NCI-H128 (cell line): ENCODE data around the gene BTBD1.

Source experiments
- DNase-seq: peaks from one replicate; lab custom pipeline; 2025; ENCODE audit not compliant: unreplicated experiment; lab: John Stamatoyannopoulos, UW

The BTBD1 gene

DNA sequence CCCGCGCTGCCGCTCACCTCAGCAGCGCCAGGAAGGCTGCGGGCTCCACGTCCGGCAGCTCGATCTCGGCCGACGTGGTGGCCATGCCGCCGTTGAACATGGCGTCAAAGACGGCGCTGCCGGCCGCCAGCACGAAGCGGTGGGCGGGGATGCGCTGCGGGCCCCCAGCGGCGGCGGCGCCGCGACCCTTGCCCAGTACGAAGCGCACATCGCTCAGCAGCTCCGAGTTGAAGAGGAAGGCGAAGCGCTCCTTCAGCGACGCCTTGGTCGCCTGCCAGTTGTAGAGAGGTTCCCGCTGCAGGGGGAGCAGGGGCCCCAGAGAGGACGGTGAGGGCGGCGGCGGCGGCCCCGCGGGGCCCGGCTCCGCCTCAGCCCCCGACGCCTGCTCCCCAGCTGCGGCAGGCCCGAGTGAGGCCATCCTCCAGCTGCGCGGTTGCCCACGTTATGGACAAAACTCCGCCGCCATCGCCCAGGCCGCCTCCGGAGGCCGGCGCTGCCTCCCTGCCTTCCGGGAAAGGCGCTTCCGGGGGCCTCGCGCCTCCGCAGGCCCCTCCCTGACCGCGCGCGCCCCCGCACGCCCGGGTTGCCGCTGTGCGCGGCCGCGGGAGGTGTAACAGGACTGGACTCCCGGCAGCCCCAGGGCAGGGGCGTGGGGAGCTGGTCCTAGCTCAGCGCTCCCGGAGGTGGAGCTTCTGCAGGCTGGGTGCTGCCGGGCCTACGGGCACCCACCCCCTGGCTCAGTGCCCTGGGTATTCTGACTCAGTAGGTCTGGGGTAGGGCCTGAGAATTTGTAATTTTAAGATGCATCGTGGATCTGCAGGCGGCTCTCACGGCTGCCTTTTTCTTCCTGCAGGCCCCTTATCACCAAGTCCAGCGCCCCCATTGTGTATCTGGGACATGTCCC lies at the start of gene BTBD1:
TSS of gene BTBD1 (minus strand) at position 519 of the 904 bp plus-strand sequence. CDS start at position 418, 101 bp downstream.
- peak; percentile 23 for DNase-seq

- no peak for DNase-seq
Observed at GRCh38 chr15:83115831-83116565, 48.9 kb upstream of the BTBD1 start.

DNA sequence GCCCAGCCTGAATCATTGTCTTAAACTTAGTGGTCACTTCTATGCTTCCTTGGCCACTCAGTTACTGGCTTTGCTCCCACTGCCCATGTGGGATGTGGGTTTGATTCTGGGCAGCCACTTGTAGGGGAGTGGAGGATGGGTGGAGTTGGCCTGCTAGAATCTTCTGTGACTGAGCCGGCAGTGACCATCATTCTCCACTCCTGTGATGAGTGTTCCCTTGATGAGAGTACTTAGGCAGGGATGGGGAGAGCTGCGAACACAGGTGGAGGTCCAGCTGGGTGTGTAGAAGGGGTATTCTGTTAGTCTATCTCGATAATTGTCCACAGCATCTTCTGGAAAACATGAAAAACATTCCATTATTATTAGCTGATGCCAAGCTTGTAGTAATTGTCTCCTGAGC lies 48.4 kb upstream of the BTBD1 start:
- DNase-seq: no peak

GRCh38 chr15:83114856-83115255 lies 47.8 kb upstream of the BTBD1 start:
- no peak for DNase-seq

- DNase-seq: no peak
Observed at GRCh38 chr15:83113881-83114674, 47.0 kb upstream of the BTBD1 start.

DNA sequence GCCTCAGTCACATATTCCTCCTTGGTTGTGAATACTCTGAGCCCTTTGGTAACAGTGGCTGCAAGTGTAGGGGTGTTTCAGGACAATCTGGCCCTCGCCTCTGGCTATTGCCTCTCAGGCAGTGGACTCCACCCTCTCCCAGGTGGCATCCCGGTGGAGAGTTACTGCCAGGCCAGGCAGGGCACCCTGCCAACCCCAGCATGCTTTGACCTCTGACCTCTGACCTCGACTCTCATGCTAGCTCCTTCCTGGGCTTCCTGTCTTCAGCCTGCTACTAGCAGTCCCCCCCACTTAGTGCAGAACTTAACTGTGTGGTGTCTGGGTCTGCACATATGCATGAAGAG lies 45.9 kb upstream of the BTBD1 start:
- DNase-seq: no peak

GRCh38 chr15:83112233-83112955 lies 45.3 kb upstream of the BTBD1 start:
- DNase-seq: no peak

GRCh38 chr15:83111149-83111548 lies 44.1 kb upstream of the BTBD1 start:
- DNase-seq: no peak

- DNase-seq: no peak
Observed at GRCh38 chr15:83110381-83110780, 43.3 kb upstream of the BTBD1 start.

GRCh38 chr15:83109532-83109931 lies 42.5 kb upstream of the BTBD1 start:
- DNase-seq: no peak

DNA sequence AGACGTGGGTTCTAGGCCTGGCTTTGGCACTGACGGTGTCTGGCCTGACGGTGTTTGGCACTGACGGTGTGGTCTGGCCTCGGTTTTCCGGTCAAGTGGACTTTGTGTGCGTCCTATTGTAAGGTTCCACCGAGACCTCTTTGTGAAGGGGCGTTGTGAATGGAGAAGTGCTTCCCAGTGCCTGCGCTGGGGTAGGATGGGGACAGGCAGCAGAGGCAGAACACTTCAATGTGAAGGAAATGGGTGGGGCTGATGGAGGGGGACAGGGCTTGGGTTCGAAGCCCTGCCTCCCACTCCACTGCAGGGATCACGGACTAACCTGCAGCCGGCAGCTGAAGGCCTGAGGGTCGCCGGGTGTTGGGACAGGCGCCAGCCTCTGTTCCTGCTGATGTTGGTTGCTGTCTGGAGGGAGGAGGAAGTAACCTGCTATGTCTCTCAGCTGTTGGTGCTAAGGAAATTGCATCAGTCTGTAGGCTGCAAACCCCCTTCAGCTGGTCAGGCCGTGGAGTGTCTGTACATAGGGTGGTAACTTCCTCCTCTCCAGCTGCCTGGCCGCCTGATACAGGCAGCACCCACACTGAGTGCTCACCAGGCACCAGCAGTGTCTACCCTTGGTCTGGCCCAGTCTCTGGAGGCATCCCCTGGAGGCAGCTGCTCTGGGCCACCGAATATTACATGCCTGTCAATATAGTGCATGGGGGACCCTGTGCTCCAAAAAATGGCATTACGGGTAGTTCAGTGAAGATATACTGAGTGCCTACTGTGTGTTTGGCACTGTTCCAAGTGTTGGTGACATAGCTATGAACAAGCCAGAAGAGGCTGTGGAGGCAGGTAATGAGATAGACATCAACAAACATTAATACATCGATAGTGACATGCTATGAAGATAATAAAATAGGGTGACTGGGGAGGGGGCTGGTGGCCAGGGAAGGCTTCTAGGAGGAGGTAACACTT lies 41.5 kb upstream of the BTBD1 start:
- DNase-seq: no peak

DNA sequence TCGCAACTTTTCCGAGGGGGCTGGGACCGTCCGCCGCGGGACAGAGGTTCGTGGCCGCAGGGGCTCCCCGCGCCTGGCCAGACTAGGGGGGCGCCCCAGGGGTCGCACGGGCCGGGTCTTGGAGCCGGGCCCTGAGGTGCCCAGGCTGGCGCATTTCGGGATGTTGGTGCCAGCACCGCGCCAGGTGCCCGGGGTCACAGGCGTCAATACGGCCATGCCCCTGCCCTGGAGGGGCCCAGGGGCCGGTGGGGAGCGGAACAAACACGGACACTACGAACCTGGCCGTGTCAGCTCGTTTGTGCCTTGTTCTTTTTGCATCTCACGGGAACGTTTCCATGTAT lies 40.8 kb upstream of the BTBD1 start:
- DNase-seq: no peak

- no peak for DNase-seq
Observed at GRCh38 chr15:83106994-83107840, 40.2 kb upstream of the BTBD1 start, which contains the start of gene TM6SF1. Gene TM6SF1, plus strand, starts transcription at chr15:83107645. Its CDS starts 36 bp downstream, at chr15:83107681.

DNA sequence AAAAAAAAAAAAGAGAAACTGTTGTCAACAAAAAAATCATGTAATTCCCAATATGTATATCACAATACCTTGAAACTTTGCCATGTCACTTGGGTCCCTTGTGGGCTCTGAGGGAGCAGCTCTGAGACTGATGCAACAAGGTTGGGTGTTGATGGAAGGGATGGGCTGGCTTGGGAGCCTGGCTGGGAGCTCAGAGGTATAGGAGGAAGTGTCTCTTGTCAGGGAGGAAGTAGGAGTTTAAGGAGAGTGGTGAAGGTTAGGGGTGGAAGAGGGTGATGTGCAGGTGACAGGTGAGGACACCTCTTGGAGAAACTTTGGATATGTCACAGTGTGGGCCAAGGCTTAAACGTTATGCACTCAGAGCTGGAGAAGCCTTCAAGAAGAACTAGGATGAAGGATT lies 38.4 kb upstream of the BTBD1 start:
- DNase-seq: no peak

DNA sequence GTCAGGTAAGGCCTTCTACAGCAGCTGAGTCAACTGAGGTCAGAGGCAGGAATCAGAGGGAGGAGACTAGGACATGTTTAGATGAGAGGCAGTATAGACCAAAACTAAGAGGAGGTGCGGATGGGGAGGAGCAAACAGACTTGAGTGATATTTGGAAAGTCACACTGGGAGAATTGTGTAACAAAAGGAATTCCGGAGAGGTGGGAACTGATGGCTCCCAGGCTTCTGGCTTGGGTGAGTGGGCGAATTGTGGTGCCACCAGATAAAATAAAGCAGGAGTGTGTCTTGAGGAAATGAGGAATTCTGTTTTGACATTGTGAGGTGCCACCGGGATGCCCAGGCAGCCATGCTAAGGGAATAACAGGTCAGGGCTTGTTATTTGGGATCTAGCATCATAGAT lies 37.1 kb upstream of the BTBD1 start:
- DNase-seq: no peak

GRCh38 chr15:83102346-83102745 lies 35.3 kb upstream of the BTBD1 start:
- DNase-seq: no peak

- no peak for DNase-seq
Observed at GRCh38 chr15:83100097-83100646, 33.1 kb upstream of the BTBD1 start.

DNA sequence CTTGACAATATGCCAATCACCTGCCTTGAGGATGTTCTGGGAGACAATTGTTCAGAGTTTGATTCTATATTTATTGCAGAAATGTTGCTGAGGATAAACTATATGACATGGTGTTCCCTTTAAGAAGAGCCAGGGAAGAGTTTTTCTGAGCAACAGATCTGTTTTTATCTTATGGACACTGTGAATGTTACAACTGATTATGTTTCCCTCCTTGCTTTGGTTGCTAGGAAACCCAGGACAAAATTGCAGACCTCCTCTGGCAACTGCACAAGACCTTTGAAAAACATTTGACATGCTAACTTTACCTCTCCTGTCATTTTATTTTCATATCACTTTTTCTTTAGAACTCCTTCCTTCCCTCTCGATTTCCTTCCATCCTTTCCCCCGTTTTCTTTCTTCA lies 32.2 kb upstream of the BTBD1 start:
- DNase-seq: no peak

- DNase-seq: no peak
Observed at GRCh38 chr15:83098079-83098478, 31.0 kb upstream of the BTBD1 start.
